ENCODE measurements around the gene CDKN1C.

The CDKN1C gene

GRCh38 chr11:2912498-2912897 is 26.9 kb upstream of the CDKN1C start:
- in situ Hi-C loops (cut with HindIII; ENCODE audit: low pct_ligation_motif_present, low sequenced_read_pairs): no loop called here
- Histone ChIP-seq H3K27ac (peak overlapping the region; percentile 33), H3K36me3 (replicated peaks) (no peaks in the 10 kb centered on the region), H3K27me3 (replicated peaks) (no peaks in the 10 kb centered on the region), H3K4me3 (ENCODE audit: low read depth, low read length) (peak overlapping the region; percentile 15)
- TF ChIP-seq CTCF (IDR thresholded peaks at IDR 0.05; ENCODE audit: low read depth, low read length, missing control alignments): no peak
- DNase-seq: peak; percentile 86

- no peak overlapping the region for H3K27ac ChIP-seq
- no peak for TF ChIP-seq CTCF (IDR thresholded peaks at IDR 0.05; ENCODE audit: low read depth, low read length, missing control alignments)
- no peak for DNase-seq
- H3K27me3 ChIP-seq (replicated peaks): no peaks in the 10 kb centered on the region
- H3K4me3 ChIP-seq (ENCODE audit: low read depth, low read length): no peak overlapping the region
- no peaks in the 10 kb centered on the region for H3K36me3 ChIP-seq (replicated peaks)
- in situ Hi-C loops (cut with HindIII; ENCODE audit: low pct_ligation_motif_present, low sequenced_read_pairs): no loop called here
These were observed 26.3 kb upstream of the CDKN1C start for GRCh38 chr11:2911785-2912391.

- Histone ChIP-seq H3K36me3 (replicated peaks) (no peaks in the 10 kb centered on the region), H3K4me3 (ENCODE audit: low read depth, low read length) (no peak overlapping the region), H3K27me3 (replicated peaks) (no peaks in the 10 kb centered on the region), H3K27ac (no peak overlapping the region)
- no peak for TF ChIP-seq CTCF (IDR thresholded peaks at IDR 0.05; ENCODE audit: low read depth, low read length, missing control alignments)
- in situ Hi-C loops (cut with HindIII; ENCODE audit: low pct_ligation_motif_present, low sequenced_read_pairs): no loop called here
- DNase-seq: no peak
These were observed 25.7 kb upstream of the CDKN1C start for GRCh38 chr11:2911088-2911784.

GRCh38 chr11:2910401-2910955 is 24.9 kb upstream of the CDKN1C start:
- Histone ChIP-seq H3K27ac (no peak overlapping the region), H3K27me3 (replicated peaks) (no peaks in the 10 kb centered on the region), H3K4me3 (ENCODE audit: low read depth, low read length) (no peak overlapping the region), H3K36me3 (replicated peaks) (no peaks in the 10 kb centered on the region)
- in situ Hi-C loops (cut with HindIII; ENCODE audit: low pct_ligation_motif_present, low sequenced_read_pairs): no loop called here
- DNase-seq: no peak
- TF ChIP-seq CTCF (IDR thresholded peaks at IDR 0.05; ENCODE audit: low read depth, low read length, missing control alignments): no peak

- Histone ChIP-seq H3K4me3 (ENCODE audit: low read depth, low read length) (no peak overlapping the region), H3K36me3 (replicated peaks) (no peaks in the 10 kb centered on the region), H3K27me3 (replicated peaks) (no peaks in the 10 kb centered on the region), H3K27ac (no peak overlapping the region)
- DNase-seq: no peak
- in situ Hi-C loops (cut with HindIII; ENCODE audit: low pct_ligation_motif_present, low sequenced_read_pairs): no loop called here
- no peak for TF ChIP-seq CTCF (IDR thresholded peaks at IDR 0.05; ENCODE audit: low read depth, low read length, missing control alignments)
These were observed 23.7 kb upstream of the CDKN1C start for GRCh38 chr11:2909133-2909902.

All from brain microvascular endothelial cell (primary cell).